Measurements from ENCODE around the gene VAT1.

Gene VAT1

GRCh38 chr17:43039646-43040045 lies 17.5 kb upstream of the VAT1 start:
- H3K4me1 Mint-ChIP-seq (ENCODE audit: low read depth in 2 of 2), result no peaks in the 10 kb centered on the region
- H3K27me3 Mint-ChIP-seq, result no peaks in the 10 kb centered on the region
- H3K27ac Mint-ChIP-seq, result no peak overlapping the region
- no peak for DNase-seq
- H3K4me3 Mint-ChIP-seq, result no peak overlapping the region
- ATAC-seq (replicated peaks), result no peak
- no peaks in the 10 kb centered on the region for H3K9me3 Mint-ChIP-seq
- peaks cover 4% of the 10 kb centered on the region for H3K36me3 Mint-ChIP-seq (ENCODE audit: insufficient read depth)

GRCh38 chr17:43034894-43035293 lies 12.7 kb upstream of the VAT1 start:
- H3K4me1 Mint-ChIP-seq (ENCODE audit: low read depth in 2 of 2), result no peaks in the 10 kb centered on the region
- DNase-seq (no peak), ATAC-seq (replicated peaks) (no peak)
- H3K4me3 Mint-ChIP-seq, result no peak overlapping the region
- no peaks in the 10 kb centered on the region for H3K9me3 Mint-ChIP-seq
- H3K36me3 Mint-ChIP-seq (ENCODE audit: insufficient read depth), result peaks cover 4% of the 10 kb centered on the region
- no peak overlapping the region for H3K27ac Mint-ChIP-seq
- H3K27me3 Mint-ChIP-seq, result no peaks in the 10 kb centered on the region

GRCh38 chr17:43033948-43034881 lies 12.0 kb upstream of the VAT1 start:
- Mint-ChIP-seq H3K4me3 (no peak overlapping the region), H3K27me3 (no peaks in the 10 kb centered on the region), H3K9me3 (no peaks in the 10 kb centered on the region), H3K27ac (no peak overlapping the region), H3K36me3 (ENCODE audit: insufficient read depth) (peaks cover under 1% of the 10 kb centered on the region), H3K4me1 (ENCODE audit: low read depth in 2 of 2) (no peaks in the 10 kb centered on the region)
- no peak for DNase-seq
- no peak for ATAC-seq (replicated peaks)

GRCh38 chr17:43031666-43032065 lies 9.5 kb upstream of the VAT1 start:
- ATAC-seq (replicated peaks) (no peak), DNase-seq (no peak)
- Mint-ChIP-seq H3K4me1 (ENCODE audit: low read depth in 2 of 2) (no peaks in the 10 kb centered on the region), H3K36me3 (ENCODE audit: insufficient read depth) (no peaks in the 10 kb centered on the region), H3K4me3 (no peak overlapping the region), H3K27me3 (no peaks in the 10 kb centered on the region), H3K9me3 (no peaks in the 10 kb centered on the region), H3K27ac (no peak overlapping the region)

GRCh38 chr17:43030137-43030767 lies 8.1 kb upstream of the VAT1 start:
- no peaks in the 10 kb centered on the region for H3K36me3 Mint-ChIP-seq (ENCODE audit: insufficient read depth)

GRCh38 chr17:43028221-43028861 lies 6.2 kb upstream of the VAT1 start:
- Mint-ChIP-seq H3K9me3 (no peaks in the 10 kb centered on the region), H3K27me3 (no peaks in the 10 kb centered on the region), H3K36me3 (ENCODE audit: insufficient read depth) (peaks cover 8% of the 10 kb centered on the region), H3K27ac (no peak overlapping the region), H3K4me1 (ENCODE audit: low read depth in 2 of 2) (peaks cover 11 to 13% of the 10 kb centered on the region in 2 donors), H3K4me3 (no peak overlapping the region)
- DNase-seq (no peak), ATAC-seq (replicated peaks) (no peak)

More at GRCh38 chr17:43030137-43030767, 8.1 kb upstream of the VAT1 start:
- no peaks in the 10 kb centered on the region for H3K27me3 Mint-ChIP-seq
- H3K4me1 Mint-ChIP-seq (ENCODE audit: low read depth in 2 of 2), result peaks cover 3 to 4% of the 10 kb centered on the region in 2 donors
- no peaks in the 10 kb centered on the region for H3K9me3 Mint-ChIP-seq
- H3K4me3 Mint-ChIP-seq, result no peak overlapping the region
- ATAC-seq (replicated peaks) (no peak), DNase-seq (no peak)
- H3K27ac Mint-ChIP-seq, result peak overlapping the region in 1 of 2 donors; percentile 6

- Mint-ChIP-seq H3K27ac (no peak overlapping the region), H3K4me3 (no peak overlapping the region), H3K4me1 (ENCODE audit: low read depth in 2 of 2) (peaks cover 12 to 13% of the 10 kb centered on the region in 2 donors), H3K36me3 (ENCODE audit: insufficient read depth) (peaks cover 8% of the 10 kb centered on the region), H3K27me3 (no peaks in the 10 kb centered on the region), H3K9me3 (no peaks in the 10 kb centered on the region)
- DNase-seq, result no peak
- ATAC-seq (replicated peaks), result no peak
Observed at GRCh38 chr17:43027091-43028032, 5.2 kb upstream of the VAT1 start.

- Mint-ChIP-seq H3K9me3 (no peaks in the 10 kb centered on the region), H3K36me3 (ENCODE audit: insufficient read depth) (peaks cover 11% of the 10 kb centered on the region), H3K27ac (peak overlapping the region; percentile 13 to 31), H3K27me3 (no peaks in the 10 kb centered on the region), H3K4me3 (peak overlapping the region in 1 of 2 donors; percentile 12), H3K4me1 (ENCODE audit: low read depth in 2 of 2) (peaks cover 13 to 14% of the 10 kb centered on the region in 2 donors)
- ATAC-seq (replicated peaks) (no peak), DNase-seq (no peak)
Observed at GRCh38 chr17:43026595-43026994, 4.4 kb upstream of the VAT1 start.

GRCh38 chr17:43025766-43026537 lies 3.8 kb upstream of the VAT1 start:
- no peak for DNase-seq
- peak overlapping the region; percentile 86 to 89 for H3K27ac Mint-ChIP-seq
- H3K9me3 Mint-ChIP-seq, result no peaks in the 10 kb centered on the region
- peaks cover 17% of the 10 kb centered on the region in 2 donors for H3K4me1 Mint-ChIP-seq (ENCODE audit: low read depth in 2 of 2)
- H3K4me3 Mint-ChIP-seq, result peak overlapping the region; percentile 78 to 92
- ATAC-seq (replicated peaks), result no peak
- H3K36me3 Mint-ChIP-seq (ENCODE audit: insufficient read depth), result peaks cover 13% of the 10 kb centered on the region
- no peaks in the 10 kb centered on the region for H3K27me3 Mint-ChIP-seq

- no peak for DNase-seq
- Mint-ChIP-seq H3K4me1 (ENCODE audit: low read depth in 2 of 2) (peaks cover 19 to 24% of the 10 kb centered on the region in 2 donors), H3K36me3 (ENCODE audit: insufficient read depth) (peaks cover 19% of the 10 kb centered on the region), H3K4me3 (peak overlapping the region; percentile 78 to 92), H3K9me3 (no peaks in the 10 kb centered on the region), H3K27ac (peak overlapping the region; percentile 86 to 89), H3K27me3 (no peaks in the 10 kb centered on the region)
- no peak for ATAC-seq (replicated peaks)
Observed at GRCh38 chr17:43025290-43025657, 3.1 kb upstream of the VAT1 start.

GRCh38 chr17:43024407-43025289 lies 2.5 kb upstream of the VAT1 start, which contains the start of gene RND2:
TSS of gene RND2 (plus strand) at chr17:43025231. CDS start at chr17:43025348, 117 bp downstream.
- ATAC-seq (replicated peaks) (peak; percentile 69), DNase-seq (peak; percentile 76 to 82 (median 78))
- Mint-ChIP-seq H3K9me3 (no peaks in the 10 kb centered on the region), H3K27ac (peak within 1 kb of the TSS; percentile 86 to 89), H3K27me3 (no peaks in the 10 kb centered on the region), H3K4me3 (peak within 1 kb of the TSS; percentile 78 to 92), H3K36me3 (ENCODE audit: insufficient read depth) (peaks cover 24% of the 10 kb centered on the region), H3K4me1 (ENCODE audit: low read depth in 2 of 2) (peaks cover 23 to 30% of the 10 kb centered on the region in 2 donors)
